NCI-H2081 treated with DMSO at 0.1 percent for 48 hours (cell line): ENCODE measurements around the gene ASPSCR1.
A peak's percentile ranks its signal among the peaks of the same experiment; 100 is the strongest.
"Not testable (repeated sequence)": the region's sequence is repeated elsewhere in the genome, so short reads cannot be mapped to it uniquely, and the experiment has no call there.

Experiments used
- DNase-seq: peaks from one replicate; lab custom pipeline; 2025; lab: John Stamatoyannopoulos, UW

The ASPSCR1 gene

DNA sequence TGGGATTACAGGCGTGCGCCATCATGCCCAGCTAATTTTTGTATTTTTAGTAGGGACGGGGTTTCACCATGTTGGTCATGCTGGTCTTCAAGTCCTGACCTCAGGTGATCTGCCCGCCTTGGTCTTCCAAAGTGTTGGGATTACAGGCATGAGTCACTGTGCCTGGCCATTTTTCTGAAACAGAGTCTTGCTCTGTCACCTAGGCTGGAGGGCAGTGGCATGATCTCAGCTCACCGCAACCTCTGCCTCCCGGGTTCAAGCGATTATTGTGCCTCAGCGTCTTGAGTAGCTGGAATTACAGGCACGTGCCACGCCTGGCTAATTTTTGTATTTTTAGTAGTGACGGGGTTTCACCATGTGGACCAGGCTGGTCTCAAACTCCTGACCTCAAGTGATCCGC, 4.1 kb downstream of the ASPSCR1 start:
- DNase-seq = not testable (repeated sequence)

DNA sequence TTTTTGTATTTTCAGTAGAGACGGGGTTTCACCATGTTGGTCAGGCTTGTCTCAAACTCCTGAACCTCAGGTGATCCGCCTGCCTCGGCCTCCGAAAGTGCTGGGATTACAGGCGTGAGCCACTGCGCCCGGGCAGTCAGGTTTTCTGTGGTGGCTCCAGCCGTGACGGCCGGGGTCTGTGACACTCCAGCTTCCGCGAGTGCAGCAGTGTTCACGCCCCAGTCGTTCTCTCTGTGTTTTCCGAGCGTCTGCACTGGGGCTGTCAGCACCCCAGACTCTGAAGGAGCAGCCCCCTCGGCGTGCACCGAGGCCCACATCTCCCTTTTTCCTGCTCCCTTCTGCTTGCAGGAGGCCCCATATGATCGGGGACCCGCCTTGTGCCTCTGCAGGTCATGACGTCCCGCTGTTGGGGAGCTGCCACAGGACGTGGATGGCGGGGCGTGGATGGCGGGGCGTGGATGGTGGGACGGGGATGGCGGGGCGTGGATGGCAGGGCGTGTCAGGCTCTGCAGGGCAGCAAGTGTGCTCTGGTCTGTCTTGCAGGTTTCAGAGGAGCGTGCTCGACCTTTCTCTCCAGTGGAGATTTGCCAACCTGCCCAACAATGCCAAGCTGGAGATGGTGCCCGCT, 5.7 kb downstream of the ASPSCR1 start:
- DNase-seq = no peak

DNA sequence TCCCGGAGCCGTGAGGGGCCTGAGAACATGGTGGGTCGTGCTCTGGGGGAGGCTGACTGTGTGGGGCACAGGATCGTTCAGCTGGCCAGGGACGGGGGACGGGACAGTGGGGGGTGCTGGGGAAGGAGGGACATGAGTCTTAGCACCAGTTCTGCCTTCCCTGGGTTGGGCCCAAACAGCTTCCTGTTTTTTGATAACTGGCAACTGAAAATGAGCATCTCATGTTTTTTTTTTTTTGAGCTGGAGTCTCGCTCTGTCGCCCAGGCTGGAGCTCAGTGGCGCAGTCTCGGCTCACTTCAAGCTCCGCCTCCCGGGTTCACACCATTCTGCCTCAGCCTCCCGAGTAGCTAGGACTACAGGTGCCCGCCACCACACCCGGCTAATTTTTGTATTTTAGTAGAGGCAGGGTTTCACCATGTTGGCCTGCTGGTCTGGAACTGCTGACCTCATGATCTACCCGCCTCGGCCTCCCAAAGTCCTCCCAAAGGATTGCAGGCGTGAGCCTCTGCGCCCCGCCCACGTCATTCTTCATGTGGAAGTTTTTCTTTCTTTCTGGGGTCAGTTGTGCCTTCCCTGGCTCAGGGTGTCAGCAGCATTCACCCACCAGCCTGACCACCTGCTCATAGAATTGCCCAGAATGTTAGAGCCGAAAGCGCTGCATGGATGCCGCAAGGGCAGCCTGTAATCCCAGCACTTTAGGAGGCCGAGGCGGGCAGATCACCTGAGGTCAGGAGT, 6.4 kb downstream of the ASPSCR1 start:
- DNase-seq = no peak

DNA sequence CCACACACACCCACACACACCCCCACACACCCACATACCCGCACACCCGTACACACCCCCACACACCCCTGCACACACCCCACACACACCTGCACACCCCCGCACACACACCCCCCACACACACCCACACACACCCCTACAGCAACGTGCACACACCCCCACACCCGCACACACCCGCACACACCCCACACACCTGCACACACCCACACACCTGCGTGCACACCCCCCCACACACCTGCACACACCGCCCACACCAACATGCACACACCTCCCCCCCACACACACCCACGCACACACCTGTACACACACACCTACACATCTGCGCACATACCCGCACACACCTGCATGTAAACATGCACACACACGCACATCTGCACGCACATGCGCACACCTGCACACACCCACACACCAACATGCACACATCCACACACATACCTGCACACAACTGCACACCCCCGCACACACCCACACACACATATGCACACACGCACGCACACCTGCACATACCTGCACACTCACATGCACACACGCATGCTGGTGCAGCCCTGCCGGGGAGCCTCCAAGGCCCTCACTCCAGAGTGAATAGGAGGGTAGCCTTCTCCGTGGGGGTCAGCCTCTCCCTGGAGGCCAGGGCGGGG, 7.5 kb downstream of the ASPSCR1 start:
- no peak for DNase-seq

DNA sequence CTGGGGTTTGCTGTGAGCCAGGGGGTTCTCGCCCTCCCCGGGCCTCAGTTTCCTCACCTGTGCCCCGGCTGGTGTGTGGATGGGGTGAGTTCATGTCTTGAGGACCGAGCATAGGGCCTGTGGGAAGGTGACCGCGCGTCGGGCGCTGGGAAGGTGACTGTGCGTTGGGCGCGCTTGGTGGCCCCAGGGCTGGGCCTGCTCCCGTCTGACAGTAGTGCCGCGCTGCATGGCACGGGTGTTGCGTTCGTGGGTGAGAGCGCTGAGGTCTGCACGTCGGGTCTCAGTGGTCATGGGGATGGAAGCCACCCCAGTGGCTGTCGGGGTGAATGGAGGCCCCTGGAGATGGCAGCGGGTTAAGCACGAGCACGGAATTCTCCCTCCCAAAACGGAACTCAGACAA, 9.2 kb downstream of the ASPSCR1 start:
- no peak for DNase-seq

DNA sequence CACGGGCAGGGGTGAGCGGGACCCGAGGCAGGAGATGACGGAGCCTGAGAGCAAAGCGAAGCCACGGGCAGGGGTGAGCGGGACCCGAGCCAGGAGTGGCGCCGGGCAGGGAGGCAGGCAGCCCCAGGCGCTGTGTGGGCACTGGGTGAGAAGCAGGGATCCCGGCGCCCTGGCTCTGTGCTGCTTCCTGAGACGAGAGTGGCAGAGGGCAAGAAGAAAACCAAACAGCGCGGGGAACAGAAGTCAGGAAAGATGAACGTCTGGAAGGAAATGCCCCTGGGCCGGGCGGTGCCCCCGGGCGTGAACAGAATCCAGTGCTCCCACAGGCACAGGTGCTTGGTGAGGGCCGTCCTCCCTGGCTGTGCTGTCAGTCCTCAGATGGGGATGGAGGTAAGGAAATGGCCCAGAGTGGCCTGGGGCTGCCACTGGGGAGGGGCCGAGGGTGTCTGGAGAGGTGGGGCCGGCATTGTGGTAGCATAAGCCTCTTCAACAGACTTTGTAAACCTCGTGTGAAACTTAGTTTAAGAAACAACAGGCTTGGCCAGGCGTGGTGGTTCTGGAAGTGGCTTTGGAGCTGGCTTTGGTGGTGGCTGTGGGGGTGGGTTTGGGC, 9.8 kb downstream of the ASPSCR1 start:
- DNase-seq = no peak

DNA sequence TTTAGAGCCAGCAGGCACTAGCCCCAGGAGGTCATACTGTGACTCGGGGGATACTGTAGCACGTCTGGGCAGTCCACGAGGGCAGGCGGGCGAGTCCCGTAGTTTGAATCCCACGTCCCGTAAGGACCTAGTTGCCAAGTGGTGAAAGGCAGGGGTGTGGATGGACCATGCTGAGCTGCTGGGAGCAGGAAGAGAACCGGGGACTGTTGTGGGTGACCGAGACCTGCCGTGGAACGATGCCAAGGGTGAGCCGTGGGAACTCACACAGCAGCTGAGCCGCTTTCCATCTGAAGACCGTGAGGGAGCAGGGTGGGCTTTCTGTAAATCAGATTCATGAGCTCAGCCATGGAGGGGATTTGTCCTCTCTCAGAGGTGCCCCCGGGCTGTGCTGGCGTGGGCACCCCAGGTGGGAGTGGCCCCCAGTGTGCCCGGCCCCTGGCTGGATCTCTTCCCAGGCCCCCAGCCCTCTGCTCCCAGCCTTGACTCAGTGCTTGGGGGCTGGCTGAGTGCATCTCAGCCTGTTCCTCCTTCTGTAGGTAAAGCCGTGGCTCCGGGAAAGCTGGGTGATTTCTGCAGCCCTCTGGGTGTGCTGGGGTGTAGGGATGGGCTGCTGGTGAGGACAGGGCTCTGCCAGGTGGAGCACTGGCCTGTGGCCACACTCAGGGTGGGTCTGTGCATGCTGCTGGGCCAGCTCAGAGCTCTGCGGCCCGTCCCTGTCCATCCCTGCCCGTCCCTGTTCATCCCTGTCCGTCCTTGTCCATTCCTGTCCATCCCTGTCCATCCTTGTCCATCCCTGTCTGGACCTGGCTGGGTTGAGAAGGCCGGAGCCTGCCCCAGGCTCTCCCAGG, 13.6 kb downstream of the ASPSCR1 start:
- DNase-seq = no peak

DNA sequence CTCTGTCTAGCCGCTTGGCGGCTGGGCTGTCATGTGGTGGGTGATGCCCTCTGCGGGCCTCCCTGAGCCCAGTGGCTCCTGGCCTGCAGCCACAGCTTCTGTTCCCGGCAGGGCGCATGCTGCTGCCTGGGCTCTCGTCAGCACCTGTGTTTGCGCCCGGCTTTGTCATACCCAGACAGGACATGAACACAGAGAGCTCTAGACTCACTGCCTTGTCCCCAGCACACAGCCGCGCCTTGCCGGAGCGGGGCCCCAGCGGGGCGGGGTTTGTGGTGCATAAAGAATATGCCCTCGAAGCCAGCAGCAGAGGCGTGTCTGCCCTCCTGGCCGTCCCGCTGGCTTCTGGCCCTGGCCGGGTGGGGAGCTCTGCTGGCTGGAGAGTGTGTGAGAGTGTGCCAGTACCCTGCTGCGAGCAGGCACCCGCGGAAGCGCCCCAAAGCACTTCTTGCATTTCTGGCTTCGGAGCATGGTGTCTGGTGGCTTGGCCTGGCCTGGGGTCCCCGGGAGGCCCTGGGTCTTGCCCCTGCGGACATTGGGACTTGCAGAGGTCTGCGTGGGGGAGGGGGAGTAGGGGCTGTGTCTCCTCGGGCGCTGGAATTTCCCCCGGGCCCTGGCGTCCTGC, 14.4 kb downstream of the ASPSCR1 start:
- DNase-seq = peak; percentile 73

DNA sequence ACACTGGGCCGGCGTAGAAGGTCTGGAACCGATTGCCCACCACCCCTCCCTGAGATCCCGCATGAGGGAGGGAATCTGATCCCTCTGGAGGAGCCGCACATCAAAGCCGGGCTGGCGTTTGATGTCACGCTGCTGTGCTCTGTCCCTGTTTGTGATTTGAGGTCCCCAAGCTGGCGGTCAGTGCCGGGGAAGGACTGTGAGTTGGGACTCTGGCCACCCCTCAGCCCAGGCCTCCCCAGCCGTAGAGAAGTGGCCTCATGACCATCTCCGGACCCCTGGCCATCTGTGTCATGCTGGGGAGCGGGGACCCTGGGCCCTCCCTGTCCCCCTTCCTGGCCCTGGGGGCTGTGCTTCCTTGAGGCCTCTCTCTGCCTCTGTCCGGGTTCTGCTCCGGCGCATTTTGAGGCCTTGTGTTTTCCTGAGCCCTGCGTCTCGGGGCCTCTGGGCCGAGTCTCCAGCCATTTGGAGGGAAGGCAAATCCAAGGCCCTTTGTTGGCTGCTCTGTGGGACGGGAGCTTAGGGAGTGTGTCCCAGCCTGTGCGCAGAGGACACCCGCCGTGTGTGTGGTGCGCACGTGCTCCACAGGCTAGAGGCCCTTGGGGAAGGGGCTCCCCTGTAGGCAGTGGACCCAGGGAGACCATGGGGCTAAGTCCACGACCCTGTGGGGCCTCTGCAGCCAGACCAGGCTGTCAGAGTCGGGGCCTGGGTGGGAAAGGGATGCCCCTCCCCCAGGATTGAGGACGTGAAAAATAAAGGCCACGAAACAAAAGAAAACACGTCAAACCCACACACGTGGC, 15.1 kb downstream of the ASPSCR1 start:
- DNase-seq = no peak

DNA sequence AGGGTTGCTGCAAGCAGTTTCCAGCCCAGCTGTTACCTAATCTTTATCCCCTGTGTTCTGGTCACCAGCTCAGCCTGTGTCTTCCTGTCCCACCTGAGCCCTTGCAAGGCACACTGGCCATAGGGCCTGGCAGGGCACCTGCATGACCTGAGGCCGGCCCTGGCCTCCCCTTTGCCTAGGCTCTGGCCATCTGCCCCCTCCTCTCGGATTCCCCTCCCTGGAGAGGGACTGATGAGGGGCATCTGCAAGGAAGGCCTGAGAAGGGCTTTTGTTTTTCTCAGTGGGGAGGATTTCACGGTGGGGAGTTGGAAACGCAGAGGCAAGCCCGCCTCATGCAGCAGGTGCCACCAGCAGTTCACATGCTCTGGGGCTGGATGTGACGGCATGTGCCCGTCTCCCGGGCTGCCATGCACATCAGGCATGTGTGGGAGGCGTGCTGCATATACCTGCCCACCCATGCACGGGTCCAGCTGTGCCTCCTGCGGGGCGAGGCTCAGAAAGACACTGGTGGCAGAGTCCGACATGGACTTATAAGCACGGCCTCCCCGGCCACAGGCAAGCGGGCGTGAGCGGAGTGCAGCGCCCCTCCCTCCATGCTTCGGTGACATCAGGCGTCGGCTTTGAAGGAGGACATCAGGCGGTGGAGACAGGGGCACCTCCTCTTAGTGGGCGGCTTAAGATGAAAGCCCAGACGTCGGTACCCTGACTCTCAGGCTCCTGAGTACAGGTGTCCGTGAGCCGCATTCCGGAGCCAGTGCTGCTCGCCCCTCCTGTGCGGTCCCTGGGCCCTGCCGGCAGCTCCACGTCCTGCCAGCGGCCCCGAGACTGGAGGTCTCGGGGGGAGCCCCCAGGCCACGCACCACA, 16.5 kb downstream of the ASPSCR1 start:
- DNase-seq = no peak

DNA sequence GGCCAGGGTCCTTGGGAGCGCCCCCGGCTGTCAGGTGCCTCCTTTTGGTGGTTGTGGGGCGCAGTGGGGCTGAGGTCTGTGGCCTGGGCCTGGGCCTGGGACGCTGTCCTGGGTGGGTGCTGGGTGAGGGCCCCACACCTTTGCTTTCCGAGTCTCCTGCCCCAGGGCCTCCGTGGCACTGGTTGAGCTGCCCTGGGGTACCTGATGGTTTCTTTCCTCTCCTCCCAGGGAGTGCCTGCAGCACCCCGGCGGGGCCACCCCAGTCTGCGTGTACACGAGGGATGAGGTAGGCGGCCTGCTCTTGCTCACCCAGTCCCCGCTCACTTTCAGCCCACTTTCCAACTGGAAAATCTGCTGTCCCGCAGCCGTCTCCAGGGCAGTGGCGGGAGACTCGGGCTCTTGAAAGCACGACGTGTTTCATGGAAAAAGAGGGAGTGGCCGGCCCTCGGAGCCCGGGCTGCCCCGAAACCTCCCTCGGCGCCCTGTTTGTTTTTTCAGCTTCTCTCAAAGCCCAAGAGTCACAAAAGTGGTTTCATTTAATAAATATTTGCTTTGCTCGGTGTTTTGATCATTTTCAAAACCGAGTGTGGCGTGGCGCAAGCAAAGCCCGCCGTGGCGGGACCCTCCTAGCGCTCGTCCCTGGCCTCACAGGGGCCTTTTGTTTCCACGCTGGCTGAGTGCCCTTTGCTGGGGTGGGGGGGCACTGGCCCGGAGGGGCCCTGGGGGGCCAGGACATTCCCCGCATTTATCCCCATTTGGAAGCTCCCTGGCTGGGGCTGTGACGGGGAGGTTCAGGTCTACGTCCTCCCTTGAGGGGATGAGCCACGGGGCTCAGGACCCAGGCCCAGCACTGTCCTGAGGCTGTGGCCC, 17.4 kb downstream of the ASPSCR1 start:
- DNase-seq = no peak

DNA sequence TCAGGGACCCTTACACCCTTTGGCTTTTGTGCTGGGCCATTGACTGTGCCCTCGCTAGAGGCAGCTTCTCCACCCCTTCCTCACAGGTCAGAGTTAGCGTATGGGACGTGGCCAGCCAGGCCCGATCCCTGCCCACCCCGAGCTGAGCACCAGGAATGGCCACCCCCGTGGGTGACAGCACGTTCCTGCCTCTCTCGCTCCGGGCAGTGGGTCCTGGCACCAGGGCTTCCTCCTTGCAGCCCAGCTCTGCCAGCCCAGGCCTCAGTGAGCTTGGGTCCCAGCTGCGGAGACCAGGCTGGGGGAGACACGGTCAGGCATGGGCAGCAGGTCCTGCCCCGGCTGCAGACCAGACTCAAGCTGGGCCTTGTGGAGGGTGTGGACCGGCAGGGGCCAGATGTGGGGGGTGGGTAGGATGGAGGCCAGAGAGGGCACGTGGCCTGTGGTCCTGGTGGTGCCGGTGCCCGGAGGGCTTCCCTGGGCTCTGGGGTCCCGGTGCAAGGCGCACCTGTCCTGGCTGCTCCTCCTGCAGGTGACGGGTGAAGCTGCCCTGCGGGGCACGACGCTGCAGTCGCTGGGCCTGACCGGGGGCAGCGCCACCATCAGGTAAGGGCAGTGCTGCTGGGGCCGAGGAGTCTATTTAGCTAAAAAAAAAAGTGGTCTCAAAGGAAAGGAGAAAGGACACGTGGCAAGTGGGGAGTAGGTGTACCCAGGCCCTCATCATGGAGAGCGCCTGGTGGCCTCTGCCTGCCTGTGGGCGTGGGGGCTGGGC, 18.2 kb downstream of the ASPSCR1 start:
- no peak for DNase-seq

DNA sequence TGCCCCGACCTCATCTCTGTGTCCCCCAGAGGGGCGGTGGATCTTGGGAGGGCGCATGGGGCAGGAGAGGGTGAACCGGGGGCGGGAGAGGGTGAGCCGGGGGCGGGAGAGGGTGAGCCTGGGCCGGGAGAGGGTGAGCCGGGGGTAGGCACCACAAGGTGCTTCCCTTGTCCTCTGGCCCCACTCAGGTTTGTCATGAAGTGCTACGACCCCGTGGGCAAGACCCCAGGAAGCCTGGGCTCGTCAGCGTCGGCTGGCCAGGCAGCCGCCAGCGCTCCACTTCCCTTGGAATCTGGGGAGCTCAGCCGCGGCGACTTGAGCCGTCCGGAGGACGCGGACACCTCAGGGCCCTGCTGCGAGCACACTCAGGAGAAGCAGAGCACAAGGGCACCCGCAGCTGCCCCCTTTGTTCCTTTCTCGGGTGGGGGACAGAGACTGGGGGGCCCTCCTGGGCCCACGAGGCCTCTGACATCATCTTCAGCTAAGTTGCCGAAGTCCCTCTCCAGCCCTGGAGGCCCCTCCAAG, 18.9 kb downstream of the ASPSCR1 start:
- DNase-seq = no peak

DNA sequence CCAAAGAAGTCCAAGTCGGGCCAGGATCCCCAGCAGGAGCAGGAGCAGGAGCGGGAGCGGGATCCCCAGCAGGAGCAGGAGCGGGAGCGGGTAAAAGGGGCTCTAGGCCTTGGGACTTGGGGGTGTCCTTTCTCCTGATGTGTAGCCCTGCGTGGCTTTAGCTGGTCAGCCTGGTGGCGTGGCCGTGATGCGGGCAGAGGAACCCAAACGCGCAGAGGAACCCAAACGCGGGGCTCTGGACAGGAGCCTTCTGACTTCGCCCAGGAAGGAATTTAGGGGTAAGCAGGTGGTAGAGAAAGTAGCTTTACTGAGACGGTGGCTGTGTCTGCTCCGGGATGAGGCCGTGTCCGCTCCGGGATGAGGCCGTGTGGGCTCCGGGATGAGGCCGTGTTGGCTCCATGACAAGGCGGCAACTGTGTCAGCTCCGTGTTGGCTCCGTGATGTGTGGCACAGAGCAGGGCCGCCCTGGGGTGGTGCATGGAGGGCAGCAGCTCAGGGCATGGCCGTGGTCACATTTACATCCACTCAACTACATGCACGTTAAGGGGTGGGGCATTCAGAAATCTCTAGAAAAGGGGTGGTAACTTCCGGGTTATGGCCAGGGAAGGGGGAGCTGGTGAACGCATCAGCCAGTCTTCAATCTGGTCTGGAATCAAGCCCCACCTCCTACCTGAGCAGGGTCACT, 19.5 kb downstream of the ASPSCR1 start:
- DNase-seq = no peak

DNA sequence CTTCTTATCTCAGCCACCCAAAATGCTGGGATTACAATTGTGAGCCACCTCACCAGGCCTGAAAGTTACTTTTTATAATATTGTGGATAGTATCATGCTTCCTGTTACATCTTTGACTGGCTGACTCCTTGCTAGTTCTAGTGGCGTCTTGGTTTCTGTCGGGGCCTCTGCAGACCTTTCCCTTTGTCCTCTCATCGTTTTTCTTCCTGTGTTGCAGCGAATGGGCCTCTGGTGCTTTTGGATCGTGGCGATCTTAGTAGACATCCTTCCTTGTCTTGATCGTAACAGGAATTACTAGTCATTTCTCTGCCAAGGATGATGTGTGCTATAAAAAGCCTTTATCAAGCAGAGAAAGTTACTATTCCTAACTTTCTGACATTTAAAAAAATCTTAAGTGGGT, 20.8 kb downstream of the ASPSCR1 start:
- no peak for DNase-seq

DNA sequence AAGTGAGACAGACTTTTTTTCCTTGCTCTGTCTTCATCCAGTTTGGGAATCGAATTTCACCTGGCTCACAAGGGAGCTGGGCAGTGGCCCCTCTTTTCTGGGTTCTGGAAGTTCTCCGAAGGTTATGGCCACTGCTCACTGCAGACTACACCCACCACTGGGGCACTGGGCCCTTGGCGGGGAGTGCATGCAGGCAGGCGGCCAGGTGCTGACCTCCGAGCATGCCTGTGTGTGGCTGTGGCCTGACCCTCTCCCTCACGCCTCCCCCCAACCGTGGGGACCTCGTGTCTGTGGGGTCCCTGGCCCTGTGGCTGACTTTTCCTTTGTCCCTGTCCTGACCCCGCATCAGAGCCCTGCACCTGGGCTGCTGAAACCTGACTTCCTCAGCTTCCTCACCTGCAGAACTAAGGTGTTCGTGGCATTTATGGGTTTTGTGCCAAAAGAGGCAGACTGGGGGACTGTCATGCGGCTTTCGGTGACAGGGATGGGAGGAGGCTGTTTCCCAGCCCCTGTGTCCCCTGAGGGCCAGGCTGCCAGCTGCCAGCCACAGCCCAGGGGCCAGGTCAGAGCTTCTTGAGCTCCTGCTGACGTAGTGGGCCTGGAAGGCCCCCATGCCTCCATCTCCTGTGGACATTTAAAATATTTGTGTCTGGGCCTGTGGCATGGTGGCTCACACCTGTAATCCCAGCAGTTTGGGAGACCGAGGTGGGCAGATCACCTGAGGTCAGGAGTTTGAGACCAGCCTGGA, 21.4 kb downstream of the ASPSCR1 start:
- no peak for DNase-seq
